ENCODE data around the gene CYB5R4. TPM values are rescaled to one million over a fixed set of nuclear protein-coding genes. Genes with fewer than 3 reads are reported as not detected.
"Not testable (repeated sequence)": the region's sequence is repeated elsewhere in the genome, so short reads cannot be mapped to it uniquely, and the experiment has no call there.

CYB5R4 gene
- total RNA-seq, 1 experiment from 2014 or later = 18.9 TPM

DNA sequence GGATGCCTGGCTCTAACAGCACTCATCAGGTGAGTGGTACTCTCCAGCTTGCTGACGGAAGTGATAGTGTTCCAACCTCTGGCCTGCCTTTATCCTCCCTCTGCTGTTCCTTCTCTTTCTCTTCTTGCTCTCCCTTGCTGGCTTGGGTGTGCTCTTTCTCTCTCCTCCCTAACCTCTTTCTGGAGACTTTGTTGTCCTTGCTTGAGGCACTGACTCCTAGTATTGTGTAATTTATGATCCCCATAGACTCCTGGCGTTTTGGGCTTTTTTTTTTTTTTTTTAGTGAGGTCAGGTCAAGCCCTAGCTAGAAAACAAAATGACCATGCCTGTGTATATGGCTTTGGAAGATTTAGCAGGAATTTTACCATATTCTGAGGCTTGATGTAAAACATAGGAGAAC is 89.4 kb downstream of the CYB5R4 start:
- Mint-ChIP-seq H3K9me3 (ENCODE audit: unreplicated experiment) (peaks cover 9% of the 10 kb centered on the region), H3K4me1 (ENCODE audit: insufficient read depth, unreplicated experiment) (peaks cover 6% of the 10 kb centered on the region), H3K27me3 (ENCODE audit: insufficient read depth, unreplicated experiment) (no peaks in the 10 kb centered on the region), H3K4me3 (ENCODE audit: unreplicated experiment) (no peak overlapping the region), H3K36me3 (ENCODE audit: insufficient read depth, unreplicated experiment) (peaks cover 5% of the 10 kb centered on the region), H3K27ac (ENCODE audit: low read depth, unreplicated experiment) (no peak overlapping the region)
- BruUV-seq (replicated peaks) = no TSS peak
- ChIA-PET CTCF (no interaction called here), POLR2A (no interaction called here)
- peak; percentile 4 for DNase-seq (ENCODE audit: unreplicated experiment)
- TF ChIP-seq, protein P1, sequence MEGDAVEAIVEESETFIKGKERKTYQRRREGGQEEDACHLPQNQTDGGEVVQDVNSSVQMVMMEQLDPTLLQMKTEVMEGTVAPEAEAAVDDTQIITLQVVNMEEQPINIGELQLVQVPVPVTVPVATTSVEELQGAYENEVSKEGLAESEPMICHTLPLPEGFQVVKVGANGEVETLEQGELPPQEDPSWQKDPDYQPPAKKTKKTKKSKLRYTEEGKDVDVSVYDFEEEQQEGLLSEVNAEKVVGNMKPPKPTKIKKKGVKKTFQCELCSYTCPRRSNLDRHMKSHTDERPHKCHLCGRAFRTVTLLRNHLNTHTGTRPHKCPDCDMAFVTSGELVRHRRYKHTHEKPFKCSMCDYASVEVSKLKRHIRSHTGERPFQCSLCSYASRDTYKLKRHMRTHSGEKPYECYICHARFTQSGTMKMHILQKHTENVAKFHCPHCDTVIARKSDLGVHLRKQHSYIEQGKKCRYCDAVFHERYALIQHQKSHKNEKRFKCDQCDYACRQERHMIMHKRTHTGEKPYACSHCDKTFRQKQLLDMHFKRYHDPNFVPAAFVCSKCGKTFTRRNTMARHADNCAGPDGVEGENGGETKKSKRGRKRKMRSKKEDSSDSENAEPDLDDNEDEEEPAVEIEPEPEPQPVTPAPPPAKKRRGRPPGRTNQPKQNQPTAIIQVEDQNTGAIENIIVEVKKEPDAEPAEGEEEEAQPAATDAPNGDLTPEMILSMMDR (IDR thresholded peaks at IDR 0.05; ENCODE audit: unreplicated experiment) = no peak
- intact Hi-C loops (cut with micrococcal nuclease) = no loop called here

DNA sequence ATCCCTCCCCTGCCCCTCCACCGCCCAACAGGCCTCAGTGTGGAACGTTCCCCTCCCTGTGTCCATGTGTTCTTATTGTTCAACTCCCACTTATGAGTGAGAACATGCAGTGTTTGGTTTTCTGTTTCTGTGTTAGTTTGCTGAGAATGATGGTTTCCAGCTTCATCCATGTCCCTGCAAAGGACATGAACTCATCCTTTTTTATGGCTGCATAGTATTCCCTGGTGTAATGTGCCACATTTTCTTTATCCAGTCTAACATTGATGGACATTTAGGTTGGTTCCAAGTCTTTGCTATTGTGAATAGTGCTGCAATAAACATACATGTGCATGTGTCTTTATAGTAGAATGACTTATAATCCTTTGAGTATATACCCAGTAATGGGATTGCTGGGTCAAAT is 91.9 kb downstream of the CYB5R4 start:
- H3K27me3 Mint-ChIP-seq (ENCODE audit: insufficient read depth, unreplicated experiment); H3K4me3 Mint-ChIP-seq (ENCODE audit: unreplicated experiment); DNase-seq (ENCODE audit: unreplicated experiment); H3K4me1 Mint-ChIP-seq (ENCODE audit: insufficient read depth, unreplicated experiment); BruUV-seq (replicated peaks); CTCF ChIA-PET; POLR2A ChIA-PET; H3K27ac Mint-ChIP-seq (ENCODE audit: low read depth, unreplicated experiment); intact Hi-C loops (cut with micrococcal nuclease); H3K9me3 Mint-ChIP-seq (ENCODE audit: unreplicated experiment): not testable (repeated sequence)
- peaks cover 21% of the 10 kb centered on the region for H3K36me3 Mint-ChIP-seq (ENCODE audit: insufficient read depth, unreplicated experiment)

GRCh38 chr6:83952830-83953229 is 93.3 kb downstream of the CYB5R4 start:
- intact Hi-C loops (cut with micrococcal nuclease) = no loop called here
- TF ChIP-seq, protein P1 (IDR thresholded peaks at IDR 0.05; ENCODE audit: unreplicated experiment) = no peak
- POLR2A ChIA-PET = no interaction called here
- CTCF ChIA-PET = interaction anchor here (0.6 kb wide), 1 partner anchor 10 kb away, joined by 3 read pairs; no protein-coding TSS in a partner anchor
- Mint-ChIP-seq H3K27ac (ENCODE audit: low read depth, unreplicated experiment) (no peak overlapping the region), H3K4me3 (ENCODE audit: unreplicated experiment) (no peak overlapping the region), H3K9me3 (ENCODE audit: unreplicated experiment) (no peaks in the 10 kb centered on the region), H3K36me3 (ENCODE audit: insufficient read depth, unreplicated experiment) (peaks cover 23% of the 10 kb centered on the region), H3K27me3 (ENCODE audit: insufficient read depth, unreplicated experiment) (no peaks in the 10 kb centered on the region), H3K4me1 (ENCODE audit: insufficient read depth, unreplicated experiment) (peaks cover 6% of the 10 kb centered on the region)
- no TSS peak for BruUV-seq (replicated peaks)
- no peak for DNase-seq (ENCODE audit: unreplicated experiment)

- POLR2A ChIA-PET = no interaction called here
Measured at GRCh38 chr6:83954371-83954770, 94.9 kb downstream of the CYB5R4 start.

More at GRCh38 chr6:83954371-83954770, 94.9 kb downstream of the CYB5R4 start:
- intact Hi-C loops (cut with micrococcal nuclease) = no loop called here
- CTCF ChIA-PET = interaction anchor here (1.1 kb wide), 1 partner anchor 68 kb away, joined by 3 read pairs; no protein-coding TSS in a partner anchor
- H3K4me1 Mint-ChIP-seq (ENCODE audit: insufficient read depth, unreplicated experiment) = no peaks in the 10 kb centered on the region
- TF ChIP-seq, protein P1 (IDR thresholded peaks at IDR 0.05; ENCODE audit: unreplicated experiment) = no peak
- H3K9me3 Mint-ChIP-seq (ENCODE audit: unreplicated experiment) = no peaks in the 10 kb centered on the region
- H3K27ac Mint-ChIP-seq (ENCODE audit: low read depth, unreplicated experiment) = no peak overlapping the region
- no peaks in the 10 kb centered on the region for H3K27me3 Mint-ChIP-seq (ENCODE audit: insufficient read depth, unreplicated experiment)
- peaks cover 23% of the 10 kb centered on the region for H3K36me3 Mint-ChIP-seq (ENCODE audit: insufficient read depth, unreplicated experiment)
- no TSS peak for BruUV-seq (replicated peaks)
- no peak overlapping the region for H3K4me3 Mint-ChIP-seq (ENCODE audit: unreplicated experiment)
- DNase-seq (ENCODE audit: unreplicated experiment) = no peak
